B cell (primary cell): ENCODE measurements around the gene CATSPERE. TPM values are rescaled to one million over a fixed set of nuclear protein-coding genes. Genes with fewer than 3 reads are reported as not detected.

ENCODE experiments used
- ATAC-seq: fragments of 200-7000 bp; cut with Tn5 transposase; one replicate; pipeline ENCODE4 v1.10.0; 2021; ENCODE audit warnings: low read depth, mild to moderate bottlenecking, moderate number of reproducible peaks, moderate library complexity
- CTCF ChIA-PET: fragments of 350-600 bp; sonication (Branson Sonifier 250); formaldehyde crosslinking; loops from one replicate; lab custom pipeline; 2021; ENCODE audit warnings: antibody characterized with exemption, inconsistent platforms; lab: Charles Lee
- POLR2A ChIA-PET: fragments of 350-600 bp; sonication (Branson Sonifier 250); formaldehyde crosslinking; loops from one replicate; lab custom pipeline; 2021; ENCODE audit warnings: antibody characterized with exemption; lab: Charles Lee
- DNase-seq: peaks from one replicate; pipeline ENCODE4 v3.0.0; 2013
- H2AFZ ChIP-seq: 2 replicates; pipeline ENCODE4 v1.6.1; 2012; ENCODE audit warnings: mild to moderate bottlenecking, low read depth, low read length; ENCODE audit not compliant: insufficient read depth, poor library complexity, severe bottlenecking
- H3K27ac ChIP-seq, 2 donors: 1 replicate in 1 of 2; 2 replicates in 1 of 2; pipeline ENCODE4 v1.5.1; 2012 to 2013; ENCODE audit warnings: low read length in 2 of 2, mild to moderate bottlenecking in 2 of 2, moderate library complexity in 1 of 2
- H3K27me3 ChIP-seq, 4 experiments: fragments of 200-600 bp in 1 of 4; sonication (generic) in 1 of 4; replicated peaks in 1 of 4; 1 replicate in 2 of 4; 2 replicates in 2 of 4; pipeline versions ENCODE4 v1.6.1 to v1.7.0; 2013 to 2016; ENCODE audit warnings: low read length in 3 of 4, mild to moderate bottlenecking in 2 of 4, mixed read lengths in 1 of 4, moderate library complexity in 1 of 4; ENCODE audit not compliant: insufficient read depth in 4 of 4, control insufficient read depth in 3 of 4; ENCODE audit errors: control extremely low read depth in 1 of 4
- H3K36me3 ChIP-seq, 2 experiments: replicated peaks in 1 of 2; 1 replicate in 1 of 2; 2 replicates in 1 of 2; pipeline versions ENCODE4 v1.6.1 to v1.7.1; 2013; ENCODE audit warnings: low read length in 1 of 2; ENCODE audit not compliant: insufficient read depth in 2 of 2, control insufficient read depth in 1 of 2; ENCODE audit errors: control extremely low read depth in 1 of 2, extremely low read depth in 1 of 2
- H3K4me1 ChIP-seq, 2 donors: fragments of 200-600 bp in 1 of 2; sonication (generic) in 1 of 2; 1 replicate in 1 of 2; 2 replicates in 1 of 2; pipeline versions ENCODE4 v1.5.1 to v1.6.1; 2013 to 2017; ENCODE audit warnings: low read length in 2 of 2; ENCODE audit not compliant: control insufficient read depth in 2 of 2, insufficient read depth in 2 of 2
- H3K4me2 ChIP-seq: replicated peaks from 2 replicates; pipeline ENCODE3; 2012; ENCODE audit warnings: mild to moderate bottlenecking, low read depth, low read length; ENCODE audit not compliant: poor library complexity, severe bottlenecking
- H3K4me3 ChIP-seq, 5 experiments: fragments of 200-600 bp in 1 of 5; sonication (generic) in 1 of 5; 1 replicate in 3 of 5; 2 replicates in 2 of 5; pipeline versions ENCODE4 v1.5.1 to v1.7.0; 2011 to 2016; ENCODE audit warnings: low read length in 4 of 5, mild to moderate bottlenecking in 4 of 5, low read depth in 2 of 5, control low read depth in 1 of 5, moderate library complexity in 1 of 5; ENCODE audit not compliant: insufficient read depth in 1 of 5; ENCODE audit errors: control extremely low read depth in 1 of 5, extremely low read depth in 1 of 5
- H3K79me2 ChIP-seq: fragments of 200-600 bp; sonication (generic); one replicate; pipeline ENCODE4 v1.6.0; 2016; ENCODE audit warnings: low read length; ENCODE audit not compliant: control insufficient read depth, insufficient read depth
- H3K9ac ChIP-seq: fragments of 200-600 bp; sonication (generic); 2 replicates; pipeline ENCODE4 v1.6.1; 2017; ENCODE audit warnings: mild to moderate bottlenecking, low read length, moderate library complexity
- H3K9me3 ChIP-seq, 3 donors: one replicate each; pipeline versions ENCODE4 v1.6.1 to v1.7.1; 2013; ENCODE audit warnings: low read length in 2 of 3; ENCODE audit not compliant: control insufficient read depth in 2 of 3, insufficient read depth in 1 of 3; ENCODE audit errors: control extremely low read depth in 1 of 3
- H4K20me1 ChIP-seq: 2 replicates; pipeline ENCODE4 v1.6.0; 2012; ENCODE audit warnings: mild to moderate bottlenecking, low read length; ENCODE audit not compliant: insufficient read depth, control insufficient read depth, poor library complexity, severe bottlenecking
- H3K27ac Mint-ChIP-seq: one replicate; pipeline ENCODE4 v1.8.0; 2021; ENCODE audit warnings: mixed read lengths
- H3K27me3 Mint-ChIP-seq: one replicate; pipeline ENCODE4 v1.8.0; 2021; ENCODE audit warnings: mixed read lengths
- H3K4me1 Mint-ChIP-seq: one replicate; pipeline ENCODE4 v1.8.0; 2021; ENCODE audit warnings: mixed read lengths
- H3K4me3 Mint-ChIP-seq: one replicate; pipeline ENCODE4 v1.8.0; 2021; ENCODE audit warnings: mixed read lengths
- H3K9me3 Mint-ChIP-seq: one replicate; pipeline ENCODE4 v1.8.0; 2022; ENCODE audit warnings: mixed read lengths; ENCODE audit not compliant: insufficient read depth
- EZH2 ChIP-seq: IDR thresholded peaks from 2 replicates; pipeline ENCODE4 v1.6.1; 2012; ENCODE audit warnings: borderline replicate concordance, low read depth, mild to moderate bottlenecking, moderate library complexity, low read length; ENCODE audit not compliant: insufficient read depth, poor library complexity, severe bottlenecking
- WGBS: methylation state at CpG from one replicate; pipeline ENCODE4 v1.1.5; 2013; ENCODE audit warnings: missing lambda C conversion rate; ENCODE audit not compliant: insufficient coverage; 5-methylcytosine and 5-hydroxymethylcytosine counted together
- intact Hi-C: fragments of 100-400 bp; cut with micrococcal nuclease; formaldehyde crosslinking; loops from one replicate; pipeline ENCODE4 v1.10.0; 2022
- polyA plus RNA-seq: library from polyadenylated mRNA; depleted of rRNA; stranded (reverse); fragments of >200 nt; gene quantifications from 2 replicates; pipeline ENCODE4 v1.2.3, GENCODE V29; 2012
- total RNA-seq, 2 donors: library from RNA; stranded (reverse); fragments of 120-200 nt in 1 of 2; gene quantifications; 1 replicate in 1 of 2; 2 replicates in 1 of 2; pipeline versions ENCODE4 v1.2.3 to v1.2.4, GENCODE V29; 2013 to 2022
- TF ChIP-seq, protein P1 (sequence below): fragments of 200-600 bp; IDR thresholded peaks from one replicate; pipeline ENCODE4 v1.8.0; 2022; ENCODE audit warnings: antibody characterized with exemption, mild to moderate bottlenecking

CATSPERE gene
- total and polyA plus RNA-seq, 2 donors (not counting 1 experiment from before 2014, with no cell fraction given) = 0.82 to 3.1 TPM

- Mint-ChIP-seq H3K4me3 (no peak overlapping the region), H3K27ac (no peak overlapping the region), H3K9me3 (peaks cover 14% of the 10 kb centered on the region), H3K4me1 (no peaks in the 10 kb centered on the region), H3K27me3 (no peaks in the 10 kb centered on the region)
- TF ChIP-seq, protein P1, sequence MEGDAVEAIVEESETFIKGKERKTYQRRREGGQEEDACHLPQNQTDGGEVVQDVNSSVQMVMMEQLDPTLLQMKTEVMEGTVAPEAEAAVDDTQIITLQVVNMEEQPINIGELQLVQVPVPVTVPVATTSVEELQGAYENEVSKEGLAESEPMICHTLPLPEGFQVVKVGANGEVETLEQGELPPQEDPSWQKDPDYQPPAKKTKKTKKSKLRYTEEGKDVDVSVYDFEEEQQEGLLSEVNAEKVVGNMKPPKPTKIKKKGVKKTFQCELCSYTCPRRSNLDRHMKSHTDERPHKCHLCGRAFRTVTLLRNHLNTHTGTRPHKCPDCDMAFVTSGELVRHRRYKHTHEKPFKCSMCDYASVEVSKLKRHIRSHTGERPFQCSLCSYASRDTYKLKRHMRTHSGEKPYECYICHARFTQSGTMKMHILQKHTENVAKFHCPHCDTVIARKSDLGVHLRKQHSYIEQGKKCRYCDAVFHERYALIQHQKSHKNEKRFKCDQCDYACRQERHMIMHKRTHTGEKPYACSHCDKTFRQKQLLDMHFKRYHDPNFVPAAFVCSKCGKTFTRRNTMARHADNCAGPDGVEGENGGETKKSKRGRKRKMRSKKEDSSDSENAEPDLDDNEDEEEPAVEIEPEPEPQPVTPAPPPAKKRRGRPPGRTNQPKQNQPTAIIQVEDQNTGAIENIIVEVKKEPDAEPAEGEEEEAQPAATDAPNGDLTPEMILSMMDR = no peak
- TF ChIP-seq EZH2 = no peak
- Histone ChIP-seq H3K4me3 (no peak overlapping the region), H3K9ac (no peak overlapping the region), H4K20me1 (no peaks in the 10 kb centered on the region), H3K27me3 (no peaks in the 10 kb centered on the region), H2AFZ (no peak overlapping the region), H3K4me1 (no peaks in the 10 kb centered on the region), H3K79me2 (no peaks in the 10 kb centered on the region), H3K27ac (no peak overlapping the region), H3K36me3 (no peaks in the 10 kb centered on the region), H3K9me3 (peaks cover 3 to 5% (median 3%) of the 10 kb centered on the region in 3 donors), H3K4me2 (no peak overlapping the region)
- DNase-seq = no peak
- intact Hi-C loops = no loop called here
- ChIA-PET CTCF (no interaction called here), POLR2A (no interaction called here)
- ATAC-seq = no peak
- WGBS = 96% methylated on average over 5 of the region's 6 CpGs
Observed at GRCh38 chr1:244552336-244552735, 91.3 kb downstream of the CATSPERE start.

GRCh38 chr1:244556263-244556662 lies 95.2 kb downstream of the CATSPERE start:
- no peaks in the 10 kb centered on the region for H3K79me2 ChIP-seq
- POLR2A ChIA-PET = no interaction called here
- no peak overlapping the region for H3K9ac ChIP-seq
- no peaks in the 10 kb centered on the region for H3K27me3 ChIP-seq
- no peaks in the 10 kb centered on the region for H3K36me3 ChIP-seq
- Mint-ChIP-seq H3K27ac (no peak overlapping the region), H3K4me1 (no peaks in the 10 kb centered on the region), H3K4me3 (no peak overlapping the region), H3K9me3 (peaks cover 9% of the 10 kb centered on the region), H3K27me3 (no peaks in the 10 kb centered on the region)
- H3K4me3 ChIP-seq = no peak overlapping the region
- intact Hi-C loops = no loop called here
- WGBS = no CpG with 5 or more reads among the region's 1 CpG
- H4K20me1 ChIP-seq = no peaks in the 10 kb centered on the region
- peaks cover 3 to 10% (median 3%) of the 10 kb centered on the region in 3 donors for H3K9me3 ChIP-seq
- ATAC-seq (no peak), DNase-seq (no peak)
- no peak overlapping the region for H3K4me2 ChIP-seq
- H3K27ac ChIP-seq = no peak overlapping the region
- no peak overlapping the region for H2AFZ ChIP-seq
- H3K4me1 ChIP-seq = no peaks in the 10 kb centered on the region
- TF ChIP-seq, protein P1 = no peak
- TF ChIP-seq EZH2 = no peak
- CTCF ChIA-PET = no interaction called here
